Stomach smooth muscle (tissue), 2 donors: ENCODE results near the gene MAML3.

Source experiments
- H3K27ac ChIP-seq: one replicate; pipeline ENCODE4 v1.7.0; 2013; ENCODE audit warnings: mild to moderate bottlenecking, low read length, inconsistent platforms
- H3K27me3 ChIP-seq, 2 donors: one replicate each; pipeline ENCODE4 v1.7.0; 2013; ENCODE audit warnings: low read length in 2 of 2; ENCODE audit not compliant: insufficient read depth in 2 of 2, control insufficient read depth in 1 of 2
- H3K36me3 ChIP-seq, 2 donors: one replicate each; pipeline ENCODE4 v1.7.0; 2013; ENCODE audit warnings: low read length in 2 of 2; ENCODE audit not compliant: control insufficient read depth in 2 of 2, insufficient read depth in 2 of 2
- H3K4me1 ChIP-seq: one replicate; pipeline ENCODE4 v1.7.0; 2013; ENCODE audit warnings: low read length; ENCODE audit not compliant: control insufficient read depth, insufficient read depth
- H3K4me3 ChIP-seq, 2 donors: one replicate each; pipeline ENCODE4 v1.7.0; 2013; ENCODE audit warnings: low read length in 2 of 2
- H3K9ac ChIP-seq, 2 donors: one replicate each; pipeline ENCODE4 v1.7.0; 2013; ENCODE audit warnings: low read length in 2 of 2, mild to moderate bottlenecking in 1 of 2
- H3K9me3 ChIP-seq, 2 donors: one replicate each; pipeline ENCODE4 v1.7.0; 2013; ENCODE audit warnings: low read length in 2 of 2; ENCODE audit not compliant: control insufficient read depth in 2 of 2
- donor health status: healthy.
- donor health status: Pancreatic carcinoma.

The MAML3 gene

DNA sequence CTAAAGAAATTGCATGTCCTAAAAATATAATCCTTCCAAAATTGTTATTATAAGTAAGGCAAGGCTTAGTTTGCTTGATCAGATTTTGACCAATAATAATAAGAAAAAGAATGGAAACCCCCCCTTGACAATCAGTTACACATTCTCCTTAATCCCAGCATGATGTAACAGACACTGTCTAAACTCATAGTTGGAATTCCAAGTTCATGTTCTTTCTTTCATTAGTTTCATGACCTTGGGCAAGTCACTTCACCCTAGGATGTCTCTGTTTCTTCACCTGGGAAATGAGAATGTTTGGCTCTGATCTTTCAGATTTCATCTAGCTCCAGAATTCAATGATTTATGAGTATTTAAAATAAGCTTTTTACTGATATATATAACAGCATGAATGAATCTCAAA lies 64.8 kb downstream of the MAML3 start:
- Histone ChIP-seq H3K27ac (no peak overlapping the region), H3K4me3 (no peak overlapping the region), H3K9ac (no peak overlapping the region), H3K36me3 (no peaks in the 10 kb centered on the region), H3K27me3 (no peaks in the 10 kb centered on the region), H3K4me1 (peaks cover 18% of the 10 kb centered on the region), H3K9me3 (no peaks in the 10 kb centered on the region)

DNA sequence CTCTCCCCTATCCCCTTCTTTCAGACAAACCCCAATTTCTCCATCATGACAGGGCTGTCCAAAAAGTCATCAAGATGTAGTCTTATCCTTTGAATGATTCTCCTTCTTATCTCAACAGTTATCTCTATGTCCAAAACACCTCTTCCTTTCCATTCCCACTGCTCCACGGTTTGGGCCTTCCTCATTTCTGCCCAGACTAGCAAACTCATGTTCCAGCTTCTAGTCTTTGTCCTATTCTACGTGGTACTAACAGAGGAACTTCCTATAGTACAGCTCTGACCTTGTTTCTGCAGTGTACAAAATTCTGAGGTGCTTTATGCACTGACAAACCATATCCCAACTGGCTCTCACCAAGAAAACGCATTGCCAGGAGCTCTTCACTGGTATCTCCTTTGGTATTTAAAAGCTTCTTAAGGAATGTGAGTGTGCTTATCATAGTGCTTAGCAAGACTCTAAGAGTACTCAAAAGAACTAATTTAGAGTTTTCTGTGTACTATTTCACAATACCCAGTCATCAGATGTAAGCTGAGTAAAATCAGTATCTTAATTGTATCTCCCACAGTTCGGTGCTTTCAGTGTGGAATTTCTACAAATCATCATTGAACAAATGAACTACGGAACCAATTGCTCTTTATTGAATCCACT lies 65.5 kb downstream of the MAML3 start:
- Histone ChIP-seq H3K27me3 (no peaks in the 10 kb centered on the region), H3K9me3 (no peaks in the 10 kb centered on the region), H3K4me1 (peaks cover 14% of the 10 kb centered on the region), H3K9ac (no peak overlapping the region), H3K4me3 (no peak overlapping the region), H3K36me3 (no peaks in the 10 kb centered on the region), H3K27ac (no peak overlapping the region)

- H3K9ac ChIP-seq = no peak overlapping the region
- H3K9me3 ChIP-seq = no peaks in the 10 kb centered on the region
- H3K27me3 ChIP-seq = no peaks in the 10 kb centered on the region
- H3K4me1 ChIP-seq = peaks cover 23% of the 10 kb centered on the region
- no peak overlapping the region for H3K4me3 ChIP-seq
- peak overlapping the region; percentile 33 for H3K27ac ChIP-seq
- no peaks in the 10 kb centered on the region for H3K36me3 ChIP-seq
Measured at GRCh38 chr4:140085881-140086280, 68.1 kb downstream of the MAML3 start.

DNA sequence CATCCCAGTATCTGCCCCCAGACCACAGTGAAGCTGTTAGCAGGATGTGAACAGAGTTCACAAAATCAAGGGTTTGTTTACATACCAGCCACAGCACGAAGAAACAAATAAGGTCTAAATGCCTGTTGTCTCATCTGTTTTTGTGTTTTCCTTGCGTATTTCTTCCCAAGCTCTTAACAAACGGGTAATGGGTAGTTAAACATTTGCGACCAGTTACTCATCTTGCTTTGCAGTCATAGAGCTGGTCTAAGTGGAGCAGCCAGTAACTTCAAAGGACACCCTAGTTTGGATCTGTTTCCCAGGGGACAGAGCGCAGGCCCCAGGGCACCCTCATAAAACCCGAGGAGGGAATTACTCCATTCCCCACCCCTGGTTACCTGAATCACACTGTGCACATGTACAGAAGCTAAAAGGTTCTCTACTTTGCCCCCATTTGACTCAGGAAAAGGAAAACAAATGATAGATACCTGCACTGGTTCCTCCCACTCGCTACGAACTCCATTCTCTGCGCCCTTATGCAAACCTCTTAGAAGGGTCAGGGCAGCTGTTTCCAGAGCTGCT lies 68.8 kb downstream of the MAML3 start:
- H3K27ac ChIP-seq = peak overlapping the region; percentile 33
- peaks cover 23% of the 10 kb centered on the region for H3K4me1 ChIP-seq
- H3K4me3 ChIP-seq = no peak overlapping the region
- H3K9ac ChIP-seq = peak overlapping the region in 1 of 2 donors; percentile 2
- no peaks in the 10 kb centered on the region for H3K9me3 ChIP-seq
- H3K36me3 ChIP-seq = no peaks in the 10 kb centered on the region
- H3K27me3 ChIP-seq = no peaks in the 10 kb centered on the region

DNA sequence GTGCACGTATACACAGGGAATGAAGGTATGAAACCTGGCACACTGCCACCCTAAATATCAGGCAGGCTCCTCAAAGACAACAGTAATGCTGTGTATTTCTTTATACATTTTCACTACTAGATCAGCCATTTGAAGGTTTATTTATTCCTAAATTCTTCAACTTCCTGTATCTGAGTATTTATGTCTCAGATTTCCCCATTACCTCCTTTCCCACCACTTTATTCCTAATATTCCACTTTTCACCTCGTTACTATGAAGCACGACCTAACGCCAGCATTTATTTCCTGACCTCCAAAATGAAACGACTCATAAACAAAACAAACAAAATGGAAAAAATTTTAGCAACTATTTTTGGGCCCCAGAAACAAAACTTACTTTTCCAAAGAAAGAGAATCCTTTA lies 69.6 kb downstream of the MAML3 start:
- H3K36me3 ChIP-seq = no peaks in the 10 kb centered on the region
- H3K9ac ChIP-seq = no peak overlapping the region
- H3K9me3 ChIP-seq = no peaks in the 10 kb centered on the region
- H3K4me3 ChIP-seq = no peak overlapping the region
- H3K4me1 ChIP-seq = peaks cover 23% of the 10 kb centered on the region
- H3K27ac ChIP-seq = no peak overlapping the region
- H3K27me3 ChIP-seq = no peaks in the 10 kb centered on the region

DNA sequence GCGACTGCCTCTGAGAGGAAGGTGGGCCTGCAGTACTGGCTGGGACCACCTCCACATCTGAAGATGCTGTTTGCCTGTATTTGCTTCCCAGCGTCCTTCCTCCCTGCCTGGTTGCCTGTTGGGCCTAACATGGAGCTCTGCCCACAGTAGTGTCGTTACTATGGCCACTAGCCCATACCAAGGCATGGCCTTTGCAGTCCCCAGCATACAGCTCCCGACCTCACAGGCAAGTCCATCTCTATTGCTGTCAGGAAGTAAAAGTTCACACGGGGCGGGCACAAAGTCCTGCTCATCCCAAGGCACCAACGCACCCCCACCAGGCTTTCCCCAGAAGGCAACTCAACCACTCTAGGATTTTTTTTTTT lies 71.6 kb downstream of the MAML3 start:
- H3K9ac ChIP-seq = no peak overlapping the region
- H3K4me1 ChIP-seq = peaks cover 23% of the 10 kb centered on the region
- peak overlapping the region in 1 of 2 donors; percentile 24 for H3K4me3 ChIP-seq
- H3K9me3 ChIP-seq = no peaks in the 10 kb centered on the region
- no peaks in the 10 kb centered on the region for H3K36me3 ChIP-seq
- H3K27me3 ChIP-seq = no peaks in the 10 kb centered on the region
- peak overlapping the region; percentile 41 for H3K27ac ChIP-seq

DNA sequence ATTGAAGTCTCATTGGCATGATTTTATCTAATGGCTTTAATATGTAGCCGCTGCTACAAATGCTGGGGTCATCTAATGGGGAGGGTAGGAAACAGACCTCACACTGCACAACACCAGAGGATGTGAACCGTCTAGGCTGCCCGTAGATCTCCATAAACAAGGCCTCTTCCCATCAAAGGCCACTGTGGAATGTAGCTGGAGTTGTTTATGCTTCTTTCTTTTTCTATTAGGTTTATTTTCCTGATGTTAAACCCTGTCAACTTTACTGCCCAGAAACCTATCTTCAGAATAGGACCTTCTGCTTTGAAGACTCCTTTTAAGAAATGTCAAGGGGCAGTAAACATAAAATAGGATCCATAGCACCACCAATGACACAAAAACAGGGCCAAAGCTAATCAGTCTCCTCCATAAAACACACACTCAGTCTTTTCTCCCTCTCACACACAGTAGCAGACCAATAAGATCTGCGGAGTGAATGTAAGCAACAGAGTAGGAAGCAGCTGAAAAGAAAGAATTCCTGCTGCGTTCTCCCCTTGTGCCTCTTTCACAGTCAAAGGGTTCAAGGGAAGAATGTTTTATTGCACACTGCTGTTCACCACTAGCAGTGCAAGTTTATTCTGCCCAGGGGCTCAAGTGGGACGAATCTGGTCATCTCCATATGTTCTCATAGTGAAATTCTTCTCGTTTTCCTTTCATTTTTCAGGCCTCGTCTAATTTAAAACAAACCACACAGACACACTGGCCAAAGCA lies 72.2 kb downstream of the MAML3 start:
- Histone ChIP-seq H3K27me3 (no peaks in the 10 kb centered on the region), H3K27ac (peak overlapping the region; percentile 41), H3K4me3 (peak overlapping the region in 1 of 2 donors; percentile 24), H3K4me1 (peaks cover 23% of the 10 kb centered on the region), H3K9me3 (no peaks in the 10 kb centered on the region), H3K36me3 (no peaks in the 10 kb centered on the region), H3K9ac (no peak overlapping the region)

- no peak overlapping the region for H3K4me3 ChIP-seq
- H3K9me3 ChIP-seq = no peaks in the 10 kb centered on the region
- H3K27ac ChIP-seq = no peak overlapping the region
- peaks cover 23% of the 10 kb centered on the region for H3K4me1 ChIP-seq
- H3K27me3 ChIP-seq = no peaks in the 10 kb centered on the region
- no peak overlapping the region for H3K9ac ChIP-seq
- no peaks in the 10 kb centered on the region for H3K36me3 ChIP-seq
Measured at GRCh38 chr4:140080883-140081282, 73.1 kb downstream of the MAML3 start.

DNA sequence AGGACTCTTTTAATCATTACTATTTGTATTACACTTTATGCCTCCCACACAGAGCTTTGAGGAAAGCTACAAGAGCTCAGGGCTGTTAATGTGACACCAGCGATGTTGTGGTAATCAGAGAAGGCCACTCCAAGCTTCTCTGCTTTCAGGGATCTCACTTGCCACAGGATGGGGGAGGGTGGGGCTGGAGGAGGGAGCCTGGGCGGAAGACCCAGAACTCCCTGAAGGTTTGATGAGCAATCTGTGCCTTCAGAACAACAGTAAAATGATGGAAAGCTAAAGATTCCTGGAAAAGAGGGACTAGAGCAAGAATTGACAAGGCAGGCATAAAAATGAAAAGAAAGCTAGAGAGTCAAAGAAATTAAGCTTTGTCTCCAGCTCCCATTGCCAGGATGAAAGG lies 75.6 kb downstream of the MAML3 start:
- Histone ChIP-seq H3K9me3 (no peaks in the 10 kb centered on the region), H3K27ac (no peak overlapping the region), H3K27me3 (no peaks in the 10 kb centered on the region), H3K4me1 (peaks cover 9% of the 10 kb centered on the region), H3K9ac (no peak overlapping the region), H3K36me3 (no peaks in the 10 kb centered on the region), H3K4me3 (no peak overlapping the region)

GRCh38 chr4:140076307-140076706 lies 77.7 kb downstream of the MAML3 start:
- H3K36me3 ChIP-seq = no peaks in the 10 kb centered on the region
- no peaks in the 10 kb centered on the region for H3K27me3 ChIP-seq
- H3K4me1 ChIP-seq = no peaks in the 10 kb centered on the region
- H3K9ac ChIP-seq = no peak overlapping the region
- H3K27ac ChIP-seq = no peak overlapping the region
- no peak overlapping the region for H3K4me3 ChIP-seq
- H3K9me3 ChIP-seq = no peaks in the 10 kb centered on the region

DNA sequence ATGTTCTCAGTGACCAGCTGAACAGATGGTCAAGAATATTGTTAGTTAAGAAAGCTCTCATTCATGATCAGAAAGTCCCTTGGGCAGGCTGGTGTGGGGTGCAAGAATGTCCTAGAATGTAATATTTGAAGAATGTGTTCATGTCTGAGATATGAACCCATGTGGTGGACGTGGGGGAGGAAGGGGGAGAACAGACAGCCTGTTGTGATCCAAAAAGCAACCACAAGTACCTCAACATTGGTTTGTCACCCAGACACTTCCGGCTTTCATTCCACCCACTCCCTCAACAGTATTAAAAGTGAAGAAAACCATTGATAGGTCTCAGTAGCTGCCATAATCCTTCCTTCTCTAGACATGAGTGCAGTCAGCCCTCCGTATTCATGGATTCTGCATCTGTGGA lies 82.2 kb downstream of the MAML3 start:
- H3K9ac ChIP-seq = no peak overlapping the region
- H3K27ac ChIP-seq = no peak overlapping the region
- H3K4me1 ChIP-seq = peaks cover 5% of the 10 kb centered on the region
- H3K4me3 ChIP-seq = no peak overlapping the region
- no peaks in the 10 kb centered on the region for H3K9me3 ChIP-seq
- no peaks in the 10 kb centered on the region for H3K36me3 ChIP-seq
- no peaks in the 10 kb centered on the region for H3K27me3 ChIP-seq
